ENCODE results near the gene PLEKHG7. TPM values are rescaled to one million over a fixed set of nuclear protein-coding genes. Genes with fewer than 3 reads are reported as not detected.

Gene PLEKHG7
- total and polyA plus RNA-seq, 4 donors = 0.08 to 0.28 (median 0.13) TPM

DNA sequence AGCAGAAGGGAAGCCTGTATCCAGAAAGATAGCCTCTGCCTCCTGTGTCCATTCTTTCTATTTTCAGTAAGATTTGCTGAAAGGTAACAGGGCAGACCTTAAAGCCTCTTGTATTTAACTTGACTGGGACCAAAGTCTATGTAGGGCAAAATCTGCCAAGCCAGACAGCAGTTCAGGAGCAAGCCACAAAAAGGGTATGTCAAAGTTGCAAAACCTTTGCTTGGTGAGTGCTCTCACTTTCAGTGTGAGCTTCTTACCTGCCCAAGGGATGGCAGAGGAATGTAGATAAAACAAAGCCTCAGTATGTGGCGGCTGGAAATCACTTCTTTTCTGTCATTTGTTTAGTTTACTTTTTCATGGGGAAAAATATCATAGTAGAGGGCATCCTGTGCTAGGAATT, 63.1 kb downstream of the PLEKHG7 start (continued):
- TF ChIP-seq, protein P1, sequence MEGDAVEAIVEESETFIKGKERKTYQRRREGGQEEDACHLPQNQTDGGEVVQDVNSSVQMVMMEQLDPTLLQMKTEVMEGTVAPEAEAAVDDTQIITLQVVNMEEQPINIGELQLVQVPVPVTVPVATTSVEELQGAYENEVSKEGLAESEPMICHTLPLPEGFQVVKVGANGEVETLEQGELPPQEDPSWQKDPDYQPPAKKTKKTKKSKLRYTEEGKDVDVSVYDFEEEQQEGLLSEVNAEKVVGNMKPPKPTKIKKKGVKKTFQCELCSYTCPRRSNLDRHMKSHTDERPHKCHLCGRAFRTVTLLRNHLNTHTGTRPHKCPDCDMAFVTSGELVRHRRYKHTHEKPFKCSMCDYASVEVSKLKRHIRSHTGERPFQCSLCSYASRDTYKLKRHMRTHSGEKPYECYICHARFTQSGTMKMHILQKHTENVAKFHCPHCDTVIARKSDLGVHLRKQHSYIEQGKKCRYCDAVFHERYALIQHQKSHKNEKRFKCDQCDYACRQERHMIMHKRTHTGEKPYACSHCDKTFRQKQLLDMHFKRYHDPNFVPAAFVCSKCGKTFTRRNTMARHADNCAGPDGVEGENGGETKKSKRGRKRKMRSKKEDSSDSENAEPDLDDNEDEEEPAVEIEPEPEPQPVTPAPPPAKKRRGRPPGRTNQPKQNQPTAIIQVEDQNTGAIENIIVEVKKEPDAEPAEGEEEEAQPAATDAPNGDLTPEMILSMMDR (IDR thresholded peaks at IDR 0.05; ENCODE audit: low read depth, low read length, missing input control) = no peak
- TF ChIP-seq, protein P2, sequence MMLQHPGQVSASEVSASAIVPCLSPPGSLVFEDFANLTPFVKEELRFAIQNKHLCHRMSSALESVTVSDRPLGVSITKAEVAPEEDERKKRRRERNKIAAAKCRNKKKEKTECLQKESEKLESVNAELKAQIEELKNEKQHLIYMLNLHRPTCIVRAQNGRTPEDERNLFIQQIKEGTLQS (IDR thresholded peaks at IDR 0.05) = no peak
- TF ChIP-seq, protein P3, sequence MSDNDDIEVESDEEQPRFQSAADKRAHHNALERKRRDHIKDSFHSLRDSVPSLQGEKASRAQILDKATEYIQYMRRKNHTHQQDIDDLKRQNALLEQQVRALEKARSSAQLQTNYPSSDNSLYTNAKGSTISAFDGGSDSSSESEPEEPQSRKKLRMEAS (IDR thresholded peaks at IDR 0.05) = no peak

GRCh38 chr12:92769124-92769901, 66.5 kb downstream of the PLEKHG7 start:
- H3K4me3 ChIP-seq (ENCODE audit: low read depth in 1 of 3, low read length in 3 of 3) = no peak overlapping the region
- TF ChIP-seq YY1 (IDR thresholded peaks at IDR 0.05) (no peak), FOXA2 (IDR thresholded peaks at IDR 0.05) (no peak), HNF4A (conservative IDR thresholded peaks at IDR 0.05) (peak in 1 of 2 donors; percentile 27), GABPA (IDR thresholded peaks at IDR 0.05 in 1 of 2, conservative IDR thresholded peaks at IDR 0.05 in 1 of 2) (no peak), HNF4G (IDR thresholded peaks at IDR 0.05) (no peak), FOXA1 (IDR thresholded peaks at IDR 0.05) (no peak), EGR1 (IDR thresholded peaks at IDR 0.05; ENCODE audit: low read depth in 2 of 2) (no peak), TAF1 (conservative IDR thresholded peaks at IDR 0.05) (no peak), ZBTB33 (IDR thresholded peaks at IDR 0.05) (no peak), SP1 (IDR thresholded peaks at IDR 0.05) (peak; percentile 13), RAD21 (IDR thresholded peaks at IDR 0.05) (no peak), JUND (IDR thresholded peaks at IDR 0.05) (no peak), NR2F2 (IDR thresholded peaks at IDR 0.05) (no peak), REST (IDR thresholded peaks at IDR 0.05) (no peak), RXRA (IDR thresholded peaks at IDR 0.05) (peak; percentile 33 to 66)
- TF ChIP-seq, protein P3 (IDR thresholded peaks at IDR 0.05) = no peak
- TF ChIP-seq, protein P1 (IDR thresholded peaks at IDR 0.05; ENCODE audit: low read depth, low read length, missing input control) = no peak
- TF ChIP-seq, protein P2 (IDR thresholded peaks at IDR 0.05) = no peak
- no peak for DNase-seq (ENCODE audit: low spot score)
- peaks cover 0 to 15% (median 9%) of the 10 kb centered on the region in 4 donors for H3K4me1 ChIP-seq (ENCODE audit: control insufficient read depth in 4 of 4, insufficient read depth in 4 of 4, low read length in 3 of 4)
- H3K9ac ChIP-seq (ENCODE audit: low read depth in 1 of 2, low read length in 2 of 2) = no peak overlapping the region
- 80% methylated on average over 4 of the region's 4 CpGs for WGBS
- no peaks in the 10 kb centered on the region for H3K27me3 ChIP-seq (ENCODE audit: control insufficient read depth in 4 of 4, insufficient read depth in 4 of 4, low read length in 3 of 4)
- H3K36me3 ChIP-seq (ENCODE audit: control insufficient read depth in 4 of 4, insufficient read depth in 3 of 4, low read depth in 1 of 4, low read length in 3 of 4) = no peaks in the 10 kb centered on the region
- H3K9me3 ChIP-seq (ENCODE audit: control insufficient read depth in 4 of 4, low read length in 3 of 4) = no peaks in the 10 kb centered on the region
- no peak overlapping the region for H3K27ac ChIP-seq (ENCODE audit: low read depth in 1 of 2, low read length in 2 of 2)
